ENCODE measurements around the gene ZNF385B.

GRCh38 chr2:179555691-179556283 is 305.6 kb downstream of the ZNF385B start:
- TF ChIP-seq EZH2 (IDR thresholded peaks at IDR 0.05): no peak
- TF ChIP-seq, protein P1, sequence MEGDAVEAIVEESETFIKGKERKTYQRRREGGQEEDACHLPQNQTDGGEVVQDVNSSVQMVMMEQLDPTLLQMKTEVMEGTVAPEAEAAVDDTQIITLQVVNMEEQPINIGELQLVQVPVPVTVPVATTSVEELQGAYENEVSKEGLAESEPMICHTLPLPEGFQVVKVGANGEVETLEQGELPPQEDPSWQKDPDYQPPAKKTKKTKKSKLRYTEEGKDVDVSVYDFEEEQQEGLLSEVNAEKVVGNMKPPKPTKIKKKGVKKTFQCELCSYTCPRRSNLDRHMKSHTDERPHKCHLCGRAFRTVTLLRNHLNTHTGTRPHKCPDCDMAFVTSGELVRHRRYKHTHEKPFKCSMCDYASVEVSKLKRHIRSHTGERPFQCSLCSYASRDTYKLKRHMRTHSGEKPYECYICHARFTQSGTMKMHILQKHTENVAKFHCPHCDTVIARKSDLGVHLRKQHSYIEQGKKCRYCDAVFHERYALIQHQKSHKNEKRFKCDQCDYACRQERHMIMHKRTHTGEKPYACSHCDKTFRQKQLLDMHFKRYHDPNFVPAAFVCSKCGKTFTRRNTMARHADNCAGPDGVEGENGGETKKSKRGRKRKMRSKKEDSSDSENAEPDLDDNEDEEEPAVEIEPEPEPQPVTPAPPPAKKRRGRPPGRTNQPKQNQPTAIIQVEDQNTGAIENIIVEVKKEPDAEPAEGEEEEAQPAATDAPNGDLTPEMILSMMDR (IDR thresholded peaks at IDR 0.05): no peak

Measured in neural progenitor cell (in vitro differentiated cells).